Measurements from ENCODE around the gene JADE1. TPM values are rescaled to one million over a fixed set of nuclear protein-coding genes. Genes with fewer than 3 reads are reported as not detected.

Gene JADE1
- total RNA-seq, 1 donor from 2014 or later = 23.0 TPM

- no peaks in the 10 kb centered on the region for H3K9me3 ChIP-seq (ENCODE audit: control insufficient read depth in 3 of 3, low read length in 3 of 3)
- no peak overlapping the region for H3K4me3 ChIP-seq (ENCODE audit: low read length in 3 of 3)
- H3K27ac ChIP-seq (ENCODE audit: low read depth, low read length) = no peak overlapping the region
- H3K4me1 ChIP-seq (ENCODE audit: control insufficient read depth in 3 of 3, insufficient read depth in 3 of 3, low read length in 3 of 3) = peaks cover 0 to 4% (median 0%) of the 10 kb centered on the region in 3 donors
- no peak overlapping the region for H3K9ac ChIP-seq (ENCODE audit: low read depth in 1 of 3, low read length in 3 of 3)
- H3K36me3 ChIP-seq (ENCODE audit: control insufficient read depth in 3 of 3, insufficient read depth in 3 of 3, low read length in 3 of 3) = no peaks in the 10 kb centered on the region
- no peaks in the 10 kb centered on the region for H3K27me3 ChIP-seq (ENCODE audit: control insufficient read depth in 3 of 3, insufficient read depth in 3 of 3, low read length in 3 of 3)
Observed at GRCh38 chr4:128908735-128909134, 99.2 kb downstream of the JADE1 start.

GRCh38 chr4:128913228-128913627, 103.7 kb downstream of the JADE1 start:
- H3K9ac ChIP-seq (ENCODE audit: low read depth in 1 of 3, low read length in 3 of 3) = no peak overlapping the region
- no peaks in the 10 kb centered on the region for H3K4me1 ChIP-seq (ENCODE audit: control insufficient read depth in 3 of 3, insufficient read depth in 3 of 3, low read length in 3 of 3)
- no peak overlapping the region for H3K27ac ChIP-seq (ENCODE audit: low read depth, low read length)
- no peaks in the 10 kb centered on the region for H3K9me3 ChIP-seq (ENCODE audit: control insufficient read depth in 3 of 3, low read length in 3 of 3)
- no peaks in the 10 kb centered on the region for H3K36me3 ChIP-seq (ENCODE audit: control insufficient read depth in 3 of 3, insufficient read depth in 3 of 3, low read length in 3 of 3)
- H3K27me3 ChIP-seq (ENCODE audit: control insufficient read depth in 3 of 3, insufficient read depth in 3 of 3, low read length in 3 of 3) = no peaks in the 10 kb centered on the region
- H3K4me3 ChIP-seq (ENCODE audit: low read length in 3 of 3) = no peak overlapping the region

GRCh38 chr4:128915544-128915943, 106.0 kb downstream of the JADE1 start:
- no peaks in the 10 kb centered on the region for H3K4me1 ChIP-seq (ENCODE audit: control insufficient read depth in 3 of 3, insufficient read depth in 3 of 3, low read length in 3 of 3)
- H3K27ac ChIP-seq (ENCODE audit: low read depth, low read length) = no peak overlapping the region
- H3K4me3 ChIP-seq (ENCODE audit: low read length in 3 of 3) = no peak overlapping the region
- H3K27me3 ChIP-seq (ENCODE audit: control insufficient read depth in 3 of 3, insufficient read depth in 3 of 3, low read length in 3 of 3) = no peaks in the 10 kb centered on the region
- no peak overlapping the region for H3K9ac ChIP-seq (ENCODE audit: low read depth in 1 of 3, low read length in 3 of 3)
- H3K9me3 ChIP-seq (ENCODE audit: control insufficient read depth in 3 of 3, low read length in 3 of 3) = no peaks in the 10 kb centered on the region
- H3K36me3 ChIP-seq (ENCODE audit: control insufficient read depth in 3 of 3, insufficient read depth in 3 of 3, low read length in 3 of 3) = no peaks in the 10 kb centered on the region

- no peaks in the 10 kb centered on the region for H3K36me3 ChIP-seq (ENCODE audit: control insufficient read depth in 3 of 3, insufficient read depth in 3 of 3, low read length in 3 of 3)
- H3K4me3 ChIP-seq (ENCODE audit: low read length in 3 of 3) = no peak overlapping the region
- H3K9me3 ChIP-seq (ENCODE audit: control insufficient read depth in 3 of 3, low read length in 3 of 3) = no peaks in the 10 kb centered on the region
- H3K9ac ChIP-seq (ENCODE audit: low read depth in 1 of 3, low read length in 3 of 3) = no peak overlapping the region
- no peaks in the 10 kb centered on the region for H3K27me3 ChIP-seq (ENCODE audit: control insufficient read depth in 3 of 3, insufficient read depth in 3 of 3, low read length in 3 of 3)
- no peak overlapping the region for H3K27ac ChIP-seq (ENCODE audit: low read depth, low read length)
- no peaks in the 10 kb centered on the region for H3K4me1 ChIP-seq (ENCODE audit: control insufficient read depth in 3 of 3, insufficient read depth in 3 of 3, low read length in 3 of 3)
Observed at GRCh38 chr4:128916832-128917231, 107.3 kb downstream of the JADE1 start.

GRCh38 chr4:128917781-128918180, 108.3 kb downstream of the JADE1 start:
- H3K27me3 ChIP-seq (ENCODE audit: control insufficient read depth in 3 of 3, insufficient read depth in 3 of 3, low read length in 3 of 3) = no peaks in the 10 kb centered on the region
- no peak overlapping the region for H3K9ac ChIP-seq (ENCODE audit: low read depth in 1 of 3, low read length in 3 of 3)
- H3K4me3 ChIP-seq (ENCODE audit: low read length in 3 of 3) = no peak overlapping the region
- no peaks in the 10 kb centered on the region for H3K9me3 ChIP-seq (ENCODE audit: control insufficient read depth in 3 of 3, low read length in 3 of 3)
- H3K4me1 ChIP-seq (ENCODE audit: control insufficient read depth in 3 of 3, insufficient read depth in 3 of 3, low read length in 3 of 3) = no peaks in the 10 kb centered on the region
- no peak overlapping the region for H3K27ac ChIP-seq (ENCODE audit: low read depth, low read length)
- no peaks in the 10 kb centered on the region for H3K36me3 ChIP-seq (ENCODE audit: control insufficient read depth in 3 of 3, insufficient read depth in 3 of 3, low read length in 3 of 3)

- H3K27ac ChIP-seq (ENCODE audit: low read depth, low read length) = no peak overlapping the region
- H3K36me3 ChIP-seq (ENCODE audit: control insufficient read depth in 3 of 3, insufficient read depth in 3 of 3, low read length in 3 of 3) = no peaks in the 10 kb centered on the region
- no peaks in the 10 kb centered on the region for H3K4me1 ChIP-seq (ENCODE audit: control insufficient read depth in 3 of 3, insufficient read depth in 3 of 3, low read length in 3 of 3)
- H3K9ac ChIP-seq (ENCODE audit: low read depth in 1 of 3, low read length in 3 of 3) = no peak overlapping the region
- no peaks in the 10 kb centered on the region for H3K9me3 ChIP-seq (ENCODE audit: control insufficient read depth in 3 of 3, low read length in 3 of 3)
- no peaks in the 10 kb centered on the region for H3K27me3 ChIP-seq (ENCODE audit: control insufficient read depth in 3 of 3, insufficient read depth in 3 of 3, low read length in 3 of 3)
- no peak overlapping the region for H3K4me3 ChIP-seq (ENCODE audit: low read length in 3 of 3)
Observed at GRCh38 chr4:128921954-128922353, 112.5 kb downstream of the JADE1 start.

Data from skeletal muscle tissue (tissue), 4 donors.